KMS-11 (cell line): ENCODE results near the gene OXSR1.
"Not testable (repeated sequence)": the region's sequence is repeated elsewhere in the genome, so short reads cannot be mapped to it uniquely, and the experiment has no call there.

Experiments used
- H2AFZ ChIP-seq: fragments of 200-600 bp; sonication (generic); 2 replicates; pipeline ENCODE4 v1.6.1; 2016; ENCODE audit warnings: antibody characterized with exemption, mixed run types, low read depth
- H3K27ac ChIP-seq: fragments of 200-600 bp; sonication (generic); 2 replicates; pipeline ENCODE4 v1.6.1; 2016; ENCODE audit warnings: mild to moderate bottlenecking, mixed run types
- H3K27me3 ChIP-seq: fragments of 200-600 bp; sonication (generic); 2 replicates; pipeline ENCODE4 v1.6.1; 2017; ENCODE audit warnings: mild to moderate bottlenecking, low read depth, mixed run types, moderate library complexity; ENCODE audit not compliant: insufficient read depth
- H3K36me3 ChIP-seq: fragments of 200-600 bp; sonication (generic); 2 replicates; pipeline ENCODE4 v1.6.1; 2017; ENCODE audit warnings: mild to moderate bottlenecking, mixed run types; ENCODE audit not compliant: insufficient read depth
- H3K4me1 ChIP-seq: fragments of 200-600 bp; sonication (generic); 2 replicates; pipeline ENCODE4 v1.6.1; 2016; ENCODE audit warnings: mild to moderate bottlenecking, low read depth, mixed run types; ENCODE audit not compliant: poor library complexity, severe bottlenecking
- H3K4me2 ChIP-seq: fragments of 200-600 bp; sonication (generic); 2 replicates; pipeline ENCODE4 v1.7.0; 2016; ENCODE audit warnings: mild to moderate bottlenecking, mixed run types
- H3K4me3 ChIP-seq: fragments of 200-600 bp; sonication (generic); IDR thresholded peaks from 2 replicates; pipeline ENCODE4 v1.6.1; 2017; ENCODE audit warnings: low read depth, low read length, mixed read lengths; ENCODE audit not compliant: insufficient read depth
- H3K79me2 ChIP-seq: fragments of 200-600 bp; sonication (generic); 2 replicates; pipeline ENCODE4 v1.6.1; 2016; ENCODE audit warnings: low read depth, mixed run types; ENCODE audit not compliant: insufficient read depth
- H3K9ac ChIP-seq: fragments of 200-600 bp; sonication (generic); 2 replicates; pipeline ENCODE4 v1.6.1; 2016; ENCODE audit warnings: mild to moderate bottlenecking, mixed run types
- H4K20me1 ChIP-seq: fragments of 200-600 bp; sonication (generic); 2 replicates; pipeline ENCODE4 v1.6.1; 2016; ENCODE audit warnings: mild to moderate bottlenecking, mixed run types; ENCODE audit not compliant: insufficient read depth
- TF ChIP-seq, protein P1 (sequence below): fragments of 200-600 bp; sonication (generic); conservative IDR thresholded peaks from 2 replicates; pipeline ENCODE4 v1.6.1; 2017; ENCODE audit warnings: low read depth, mild to moderate bottlenecking, antibody characterized with exemption, low read length, moderate library complexity, mixed read lengths

The OXSR1 gene

DNA sequence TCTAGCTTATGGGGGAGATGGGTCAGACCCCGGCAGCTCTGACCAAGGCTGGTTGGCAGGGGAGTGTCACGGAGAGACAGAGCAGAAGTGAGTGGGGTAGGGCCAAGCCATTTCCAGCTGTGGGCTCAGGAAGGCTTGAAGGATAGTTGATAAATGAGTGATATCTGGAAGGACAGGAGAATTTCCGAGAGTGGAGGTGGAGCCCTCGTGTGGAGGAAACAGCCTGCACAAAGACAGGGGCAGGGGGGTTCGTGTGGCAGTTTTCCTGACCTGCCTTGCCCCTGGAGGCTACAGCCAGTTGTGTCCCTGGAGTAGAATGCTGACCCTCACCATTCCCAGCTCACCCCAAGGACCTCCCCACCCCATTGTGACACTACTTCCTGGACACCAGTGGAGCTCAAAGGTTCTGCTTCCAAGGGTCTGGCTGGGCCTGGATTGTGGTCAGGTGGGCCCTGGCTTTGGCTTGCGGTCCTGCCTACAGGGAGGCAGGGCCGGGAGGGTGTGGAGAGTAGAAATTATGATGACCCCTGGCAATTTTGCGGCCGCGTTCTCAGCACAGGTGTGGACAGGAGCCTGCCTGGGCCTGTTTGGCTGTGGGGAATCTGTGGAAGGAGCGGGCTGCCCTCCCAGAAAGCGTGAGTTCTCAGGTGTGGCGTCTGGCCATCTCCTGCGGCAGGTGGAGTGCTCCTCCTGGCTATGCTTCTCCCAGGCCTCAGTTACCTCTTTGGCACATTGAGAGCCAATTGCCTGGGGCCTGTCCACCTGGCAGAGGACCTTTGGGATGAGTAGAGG lies 116.8 kb downstream of the OXSR1 start, which contains the start of gene SLC22A14:
Gene SLC22A14 (plus strand): TSS at position 400 of the 792 bp plus-strand sequence. CDS start 23,733 bp downstream, outside the sequence.
- H4K20me1 ChIP-seq, result no peaks in the 10 kb centered on the region
- no peak within 1 kb of the TSS for H3K4me2 ChIP-seq
- H2AFZ ChIP-seq, result no peak within 1 kb of the TSS

DNA sequence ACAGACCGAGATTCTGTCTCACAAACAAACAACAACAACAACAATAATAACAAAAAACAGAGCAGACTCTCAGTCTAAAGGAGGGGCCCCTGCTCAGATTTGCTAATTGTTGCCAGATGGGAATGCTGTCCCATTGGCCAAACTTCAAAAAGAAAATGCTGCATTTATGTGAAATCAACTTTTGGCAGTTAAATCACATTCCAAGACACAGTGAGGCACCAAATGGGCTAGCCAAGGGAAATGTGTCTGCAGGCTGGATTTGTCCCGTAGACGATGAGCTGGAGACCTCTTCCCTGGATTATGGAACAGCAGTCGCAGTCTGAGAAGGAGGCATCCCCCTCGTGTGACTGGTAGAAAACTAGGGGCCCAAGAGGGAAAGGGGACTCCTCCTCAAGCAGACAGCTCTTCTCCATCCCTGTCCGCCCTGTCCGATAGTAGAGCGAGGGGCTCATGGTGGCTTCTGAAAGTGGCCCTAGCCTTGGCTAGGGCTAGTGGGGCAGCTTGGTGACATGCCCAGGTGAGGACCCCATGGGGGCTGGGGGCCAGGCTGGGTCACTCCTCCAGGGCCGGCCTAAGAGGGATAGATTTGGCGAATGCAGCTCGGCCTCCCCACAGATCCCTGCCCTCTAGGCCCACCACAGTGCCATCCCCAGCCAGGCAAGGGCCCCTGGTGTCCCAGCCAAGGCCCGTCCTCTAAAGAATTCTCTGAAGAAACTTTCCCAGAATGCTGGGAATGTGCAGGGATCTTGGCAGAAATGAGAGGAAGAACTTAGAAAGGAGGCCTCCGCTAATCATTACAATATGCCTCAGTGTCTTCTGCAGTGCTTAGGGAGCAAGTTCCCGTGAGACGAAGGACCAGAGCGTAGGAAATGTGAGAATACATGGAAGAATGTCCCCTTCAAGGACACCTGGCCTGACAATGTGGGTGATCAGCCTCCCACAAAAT lies 118.7 kb downstream of the OXSR1 start:
- Histone ChIP-seq H2AFZ (no peak overlapping the region), H3K4me2 (no peak overlapping the region), H3K36me3 (no peaks in the 10 kb centered on the region), H3K9ac (no peak overlapping the region), H3K4me3 (no peak overlapping the region), H3K27ac (no peak overlapping the region), H3K79me2 (no peaks in the 10 kb centered on the region), H3K27me3 (no peaks in the 10 kb centered on the region), H4K20me1 (no peaks in the 10 kb centered on the region), H3K4me1 (no peaks in the 10 kb centered on the region)
- TF ChIP-seq, protein P1, sequence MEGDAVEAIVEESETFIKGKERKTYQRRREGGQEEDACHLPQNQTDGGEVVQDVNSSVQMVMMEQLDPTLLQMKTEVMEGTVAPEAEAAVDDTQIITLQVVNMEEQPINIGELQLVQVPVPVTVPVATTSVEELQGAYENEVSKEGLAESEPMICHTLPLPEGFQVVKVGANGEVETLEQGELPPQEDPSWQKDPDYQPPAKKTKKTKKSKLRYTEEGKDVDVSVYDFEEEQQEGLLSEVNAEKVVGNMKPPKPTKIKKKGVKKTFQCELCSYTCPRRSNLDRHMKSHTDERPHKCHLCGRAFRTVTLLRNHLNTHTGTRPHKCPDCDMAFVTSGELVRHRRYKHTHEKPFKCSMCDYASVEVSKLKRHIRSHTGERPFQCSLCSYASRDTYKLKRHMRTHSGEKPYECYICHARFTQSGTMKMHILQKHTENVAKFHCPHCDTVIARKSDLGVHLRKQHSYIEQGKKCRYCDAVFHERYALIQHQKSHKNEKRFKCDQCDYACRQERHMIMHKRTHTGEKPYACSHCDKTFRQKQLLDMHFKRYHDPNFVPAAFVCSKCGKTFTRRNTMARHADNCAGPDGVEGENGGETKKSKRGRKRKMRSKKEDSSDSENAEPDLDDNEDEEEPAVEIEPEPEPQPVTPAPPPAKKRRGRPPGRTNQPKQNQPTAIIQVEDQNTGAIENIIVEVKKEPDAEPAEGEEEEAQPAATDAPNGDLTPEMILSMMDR, result no peak

More for the DNA sequence above, 116.8 kb downstream of the OXSR1 start, which contains the start of gene SLC22A14:
- no peak within 1 kb of the TSS for H3K27ac ChIP-seq
- no peak within 1 kb of the TSS for H3K4me3 ChIP-seq
- H3K4me1 ChIP-seq, result no peaks in the 10 kb centered on the region
- no peaks in the 10 kb centered on the region for H3K36me3 ChIP-seq
- TF ChIP-seq, protein P1, result no peak
- H3K79me2 ChIP-seq, result no peaks in the 10 kb centered on the region
- H3K27me3 ChIP-seq, result no peaks in the 10 kb centered on the region
- no peak within 1 kb of the TSS for H3K9ac ChIP-seq

DNA sequence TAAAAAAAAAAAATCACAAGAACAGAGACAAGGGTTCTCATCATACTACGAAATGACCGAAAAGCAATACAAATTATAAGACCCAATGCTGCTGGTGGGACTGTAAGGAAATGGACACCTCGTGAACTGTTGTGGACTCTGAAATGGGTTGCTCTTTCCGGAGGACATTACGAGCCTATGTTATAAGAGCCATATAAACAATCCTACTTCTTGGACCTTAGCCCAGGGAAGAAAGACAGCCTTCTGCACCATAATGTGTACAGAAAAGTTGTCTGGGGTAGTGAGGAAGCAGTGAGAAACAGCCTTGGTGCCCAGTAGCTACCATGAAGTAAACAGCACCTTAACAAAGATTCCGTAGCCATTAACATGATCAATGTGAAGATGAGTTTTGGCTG lies 119.4 kb downstream of the OXSR1 start:
- H3K4me2 ChIP-seq, result no peak overlapping the region
- H3K79me2 ChIP-seq, result no peaks in the 10 kb centered on the region
- no peak overlapping the region for H3K4me3 ChIP-seq
- H3K27me3 ChIP-seq, result no peaks in the 10 kb centered on the region
- no peaks in the 10 kb centered on the region for H3K36me3 ChIP-seq
- H3K27ac ChIP-seq, result no peak overlapping the region
- TF ChIP-seq, protein P1, result no peak
- H4K20me1 ChIP-seq, result no peaks in the 10 kb centered on the region
- no peak overlapping the region for H2AFZ ChIP-seq
- H3K4me1 ChIP-seq, result no peaks in the 10 kb centered on the region
- H3K9ac ChIP-seq, result no peak overlapping the region

DNA sequence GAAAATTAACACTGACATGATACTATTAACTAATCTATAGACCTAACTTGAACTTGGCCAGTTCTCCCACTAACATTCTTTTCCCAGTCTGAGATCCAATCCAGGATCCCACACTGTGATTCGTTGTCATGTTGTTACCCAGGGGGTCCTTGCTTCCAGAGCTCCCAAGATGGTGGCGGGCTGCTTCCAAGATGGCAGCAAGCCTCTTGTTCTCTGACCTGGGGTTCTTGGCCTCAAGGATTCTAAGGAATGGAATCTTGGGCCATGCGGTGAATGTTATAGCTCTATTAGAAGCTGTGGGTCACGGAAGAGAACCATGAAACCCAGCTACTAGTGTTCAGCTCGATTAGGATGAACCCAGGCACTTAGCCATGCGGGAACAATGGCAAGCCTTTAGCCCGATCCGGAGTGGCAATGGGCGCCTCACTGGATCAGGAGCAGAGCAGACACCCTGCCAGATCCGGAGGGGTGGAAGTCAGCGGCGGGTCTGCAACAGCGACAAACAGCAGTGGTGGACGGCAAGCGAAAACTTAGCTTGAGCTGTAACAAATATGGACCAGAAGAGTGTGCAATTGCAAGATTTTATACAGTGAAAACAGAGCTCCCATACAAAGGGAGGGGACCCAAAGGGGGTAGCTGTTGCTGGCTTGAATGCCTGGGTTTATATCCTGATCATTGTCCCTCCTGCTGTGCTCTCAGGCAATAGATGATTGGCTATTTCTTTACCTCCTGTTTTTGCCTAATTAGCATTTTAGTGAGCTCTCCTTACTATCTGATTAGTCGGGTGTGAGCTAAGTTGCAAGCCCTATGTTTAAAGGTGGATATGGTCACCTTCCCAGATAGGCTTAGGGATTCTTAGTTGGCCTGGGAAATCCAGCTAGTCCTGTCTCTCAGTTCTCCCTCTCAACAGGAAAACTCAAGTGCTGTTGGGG lies 124.2 kb downstream of the OXSR1 start:
- not testable (repeated sequence) for H3K27me3 ChIP-seq, H4K20me1 ChIP-seq, H3K4me1 ChIP-seq, H3K27ac ChIP-seq, H3K36me3 ChIP-seq, H3K4me3 ChIP-seq, H3K79me2 ChIP-seq, H3K9ac ChIP-seq, H2AFZ ChIP-seq, H3K4me2 ChIP-seq

DNA sequence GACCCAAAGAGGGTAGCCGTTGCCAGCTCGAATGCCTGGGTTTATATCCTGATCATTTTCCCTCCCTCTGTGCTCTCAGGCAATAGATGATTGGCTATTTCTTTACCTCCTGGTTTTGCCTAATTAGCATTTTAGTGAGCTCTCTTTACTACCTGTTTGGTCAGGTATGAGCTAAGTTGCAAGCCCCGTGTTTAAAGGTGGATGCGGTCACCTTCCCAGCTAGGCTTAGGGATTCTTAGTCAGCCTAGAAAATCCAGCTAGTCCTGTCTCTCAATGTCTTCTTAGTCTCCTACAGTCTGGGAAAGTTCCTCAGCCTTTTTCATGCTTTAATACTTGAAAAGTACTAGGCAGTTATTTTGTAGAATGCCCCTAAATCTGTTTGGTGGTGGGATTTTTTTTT lies 131.7 kb downstream of the OXSR1 start:
- not testable (repeated sequence) for H3K27ac ChIP-seq, H3K4me2 ChIP-seq, H3K27me3 ChIP-seq, H4K20me1 ChIP-seq, H3K4me3 ChIP-seq, H2AFZ ChIP-seq, H3K79me2 ChIP-seq, H3K9ac ChIP-seq, H3K36me3 ChIP-seq, H3K4me1 ChIP-seq
